HG02870 (cell line): ENCODE data around the gene H2BK1.

Experiments used
- ATAC-seq: cut with Tn5 transposase; IDR thresholded peaks from one replicate; pipeline ENCODE4 v1.9.1; 2021; ENCODE audit warnings: mild to moderate bottlenecking, moderate library complexity; ENCODE audit not compliant: unreplicated experiment

H2BK1 gene

GRCh38 chr7:151210087-151210854, at the start of gene H2BK1:
Gene H2BK1, minus strand, starts transcription at chr7:151210488. Its CDS starts 170 bp downstream, at chr7:151210318.
- ATAC-seq: no peak

DNA sequence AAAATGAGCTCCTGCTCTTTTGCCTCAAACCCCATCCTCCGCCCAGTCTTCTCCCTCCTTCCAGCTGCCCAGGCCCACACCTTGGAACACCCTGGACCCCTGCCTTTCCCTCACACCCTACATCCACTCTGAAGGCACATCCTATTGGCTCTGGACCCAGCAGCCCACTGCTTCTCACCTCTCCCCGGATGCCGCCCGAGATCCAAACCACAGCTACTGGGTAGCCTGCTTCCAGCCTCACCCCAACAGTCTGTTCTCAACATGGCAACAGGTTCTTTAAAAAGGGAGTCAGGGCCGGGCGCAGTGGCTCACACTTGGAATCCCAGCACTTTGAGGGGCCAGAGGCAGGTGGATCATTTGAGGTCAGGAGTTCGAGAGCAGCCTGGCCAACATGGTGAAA, 47.7 kb upstream of the H2BK1 start:
- no peak for ATAC-seq

GRCh38 chr7:151256410-151257045, 46.2 kb upstream of the H2BK1 start:
- ATAC-seq: no peak

DNA sequence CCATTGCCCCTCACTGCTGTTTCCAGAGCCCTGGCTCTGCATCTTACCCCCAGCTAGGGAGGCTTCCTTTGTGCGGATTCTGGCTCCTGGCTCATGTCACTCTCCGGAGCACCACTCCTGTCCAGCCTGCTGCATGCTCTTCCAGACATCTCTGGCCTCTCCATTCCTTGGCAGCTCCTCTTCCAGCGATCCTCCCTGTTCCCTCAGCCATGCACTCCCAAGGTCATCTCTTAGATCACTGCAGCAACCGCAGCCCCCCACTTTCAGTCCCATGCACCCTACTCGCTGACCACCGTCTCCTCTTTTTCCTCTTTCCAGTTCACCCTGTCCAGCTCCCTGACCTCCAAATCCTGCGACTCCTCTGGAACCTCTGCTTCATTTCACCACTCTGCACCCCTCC, 45.1 kb upstream of the H2BK1 start:
- no peak for ATAC-seq

DNA sequence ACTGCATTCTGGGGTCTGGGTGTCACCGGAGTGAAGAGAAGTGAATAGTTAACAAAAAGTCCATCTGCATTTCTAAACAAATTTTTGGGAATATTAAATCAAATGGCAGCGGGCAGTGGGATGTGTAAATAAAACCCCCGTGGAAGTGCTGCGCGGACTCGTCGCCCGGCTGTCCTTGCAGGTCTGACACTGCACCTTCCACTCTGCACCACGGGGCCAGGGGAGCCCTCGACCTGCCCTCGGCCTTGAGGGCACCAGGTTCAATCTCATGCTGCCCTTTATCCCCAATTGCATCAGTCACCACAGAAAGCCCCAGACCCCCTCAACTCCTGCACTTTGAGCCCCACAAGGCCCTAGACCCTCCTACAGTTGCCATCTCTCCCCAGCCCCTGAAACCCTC, 44.6 kb upstream of the H2BK1 start:
- ATAC-seq: no peak

DNA sequence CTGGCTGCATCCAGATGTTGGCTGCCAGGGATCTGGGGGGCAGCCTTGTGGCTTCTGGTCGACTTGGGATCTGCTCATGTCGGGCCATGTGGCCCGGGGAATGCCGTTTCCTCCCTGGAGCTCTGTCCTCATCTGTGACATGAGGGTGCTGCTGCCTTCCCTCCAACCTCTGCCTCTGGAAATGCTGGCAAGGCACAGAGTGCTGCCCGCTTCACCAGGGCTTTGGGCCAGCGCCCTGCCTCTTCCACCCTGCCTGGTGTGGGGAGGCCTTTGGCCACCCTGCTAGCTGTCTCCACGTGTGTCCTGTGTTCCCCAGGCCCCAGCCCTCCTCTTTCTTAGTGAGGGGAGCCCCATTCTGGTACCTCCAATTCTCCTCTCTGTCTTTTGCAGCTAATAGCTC, 44.0 kb upstream of the H2BK1 start:
- ATAC-seq: no peak

DNA sequence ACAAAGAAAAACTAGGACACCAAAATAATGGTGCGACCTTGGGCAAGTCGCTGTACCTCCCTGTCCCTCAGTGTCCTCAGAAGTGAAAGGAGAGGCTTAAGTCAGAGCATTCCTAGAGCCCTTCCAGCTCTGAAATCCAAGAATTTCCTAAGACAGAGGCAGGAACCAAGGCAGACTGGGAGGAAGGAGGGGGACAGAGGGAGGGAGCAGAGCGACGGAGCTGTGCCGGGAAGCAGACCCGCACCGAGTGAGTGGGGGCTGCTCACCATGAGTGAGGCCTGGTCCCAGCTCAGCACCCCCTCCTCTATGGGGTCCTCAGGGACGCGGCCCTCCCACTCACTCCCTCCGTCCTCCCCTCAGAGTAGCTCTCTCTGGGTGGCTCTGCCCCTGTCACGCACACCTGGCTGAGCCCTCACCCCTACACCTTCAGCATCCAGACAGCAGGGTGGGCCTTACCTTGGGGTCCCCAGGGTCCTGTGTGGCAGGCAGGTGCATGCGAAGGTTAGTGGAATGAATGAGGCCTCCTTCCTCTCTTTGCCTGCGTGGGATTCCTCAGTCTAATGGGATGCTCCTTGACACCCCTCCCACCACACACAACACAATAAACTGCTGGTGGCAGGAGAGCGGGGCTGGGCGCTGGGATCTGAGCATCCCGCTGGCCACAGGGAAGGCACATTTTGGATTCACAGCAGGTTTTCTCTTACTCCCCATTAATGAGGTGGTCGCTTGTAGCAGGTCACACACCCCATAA, 42.8 kb upstream of the H2BK1 start:
- ATAC-seq: no peak

- ATAC-seq: no peak
Measured at GRCh38 chr7:151252561-151252835, 42.2 kb upstream of the H2BK1 start.

- ATAC-seq: no peak
Measured at GRCh38 chr7:151251689-151252560, 41.6 kb upstream of the H2BK1 start.

DNA sequence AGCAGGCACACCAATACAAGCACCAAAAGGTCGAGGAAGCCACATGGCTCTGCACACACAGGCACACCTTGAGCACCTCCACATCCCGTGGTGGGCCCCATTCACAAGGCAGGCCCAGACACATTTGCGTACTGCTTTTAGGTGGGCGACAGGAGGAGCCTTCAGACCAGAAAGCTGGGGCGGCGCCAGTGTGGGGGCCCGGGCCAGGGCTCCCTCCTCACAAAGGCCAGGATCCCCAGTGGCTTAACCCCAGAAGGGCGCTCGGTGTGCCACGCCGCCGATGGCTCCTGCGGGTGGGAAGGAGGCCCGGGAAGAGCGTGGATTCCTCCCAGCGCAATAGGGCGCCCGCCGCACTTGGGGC, 41.0 kb upstream of the H2BK1 start:
- no peak for ATAC-seq

GRCh38 chr7:151250181-151251132, 40.2 kb upstream of the H2BK1 start:
- no peak for ATAC-seq

- ATAC-seq: no peak
Measured at GRCh38 chr7:151249732-151250072, 39.4 kb upstream of the H2BK1 start.

- ATAC-seq: no peak
Measured at GRCh38 chr7:151249034-151249731, 38.9 kb upstream of the H2BK1 start.

GRCh38 chr7:151248346-151249033, 38.2 kb upstream of the H2BK1 start, which contains the start of gene SMARCD3:
Gene SMARCD3, minus strand, starts transcription at chr7:151248694. Its CDS starts 132 bp downstream, at chr7:151248562.
- ATAC-seq: no peak

GRCh38 chr7:151247611-151248345, 37.5 kb upstream of the H2BK1 start:
- no peak for ATAC-seq

DNA sequence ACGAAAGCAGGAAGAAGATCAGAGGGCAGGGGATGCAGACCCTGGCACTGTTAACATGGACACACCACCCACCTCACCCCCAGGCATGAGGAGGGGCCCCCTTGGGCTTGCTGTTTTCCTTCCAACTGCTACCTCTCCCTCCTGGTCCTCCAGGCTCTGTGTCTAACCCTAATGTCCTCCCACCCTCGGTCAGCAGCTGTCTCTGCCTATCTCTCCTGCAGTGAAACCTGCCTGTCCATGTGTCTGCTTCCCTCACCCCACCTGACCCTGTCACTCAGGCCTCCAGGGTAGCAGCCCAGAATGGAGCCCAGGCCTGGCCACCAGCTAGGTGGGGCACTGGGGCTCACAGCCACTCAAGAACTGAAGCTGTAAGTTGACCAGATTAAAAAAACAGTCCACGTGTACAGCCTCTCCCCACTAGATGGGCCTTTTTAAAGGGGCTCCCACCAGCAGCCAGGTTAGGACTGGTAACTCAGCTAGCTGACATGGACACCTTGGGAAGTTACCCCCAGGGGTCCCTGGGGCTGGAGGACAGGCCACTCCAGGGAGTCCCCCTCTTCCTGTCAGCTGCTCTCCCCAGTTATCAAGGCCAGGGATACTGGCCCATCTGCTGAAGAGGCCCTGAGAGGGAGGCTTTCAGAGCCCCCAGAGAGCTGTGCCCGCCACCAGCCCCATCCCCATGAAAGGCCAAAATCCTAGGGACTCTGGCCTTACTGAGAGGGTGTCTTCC, 36.7 kb upstream of the H2BK1 start:
- no peak for ATAC-seq

- no peak for ATAC-seq
Measured at GRCh38 chr7:151246102-151246850, 36.0 kb upstream of the H2BK1 start.
